HepG2 (cell line): ENCODE results near the gene XPNPEP1. TPM values are rescaled to one million over a fixed set of nuclear protein-coding genes. Genes with fewer than 3 reads are reported as not detected.

Experiments
- ATAC-seq: fragments of 200-7000 bp; cut with Tn5 transposase; 3 replicates; pipeline ENCODE4 v1.9.1; 2020; ENCODE audit warnings: mild to moderate bottlenecking, moderate library complexity
- BruUV-seq: library from RNA; stranded (reverse); fragments of 400-500 nt; replicated peaks from 2 replicates; lab custom pipeline; 2021; lab: Mats Ljungman, UMichigan
- CTCF ChIA-PET: fragments of 300-600 bp; formaldehyde crosslinking; extraction: SDS; loops from one replicate; lab custom pipeline; 2021; ENCODE audit warnings: low total read pairs, inconsistent platforms, low intra/inter-chr PET ratio; lab: Yijun Ruan, JAX
- POLR2A ChIA-PET: fragments of 350-600 bp; sonication (Branson Sonifier 250); formaldehyde crosslinking; loops from one replicate; lab custom pipeline; 2020; ENCODE audit warnings: antibody characterized with exemption, inconsistent platforms; lab: Yijun Ruan, JAX
- DNase-seq: peaks from one replicate; pipeline ENCODE4 v3.0.0-alpha.2; 2015; ENCODE audit warnings: low spot score
- FAIRE-seq: peaks from 3 replicates; lab custom pipeline; 2011; peaks lifted over from hg19 to GRCh38; lab: Jason Lieb, UNC
- H2AFZ ChIP-seq: one replicate; pipeline ENCODE4 v1.6.1; 2011; ENCODE audit warnings: low read length, inconsistent platforms
- H3K27ac ChIP-seq: fragments of 300-600 bp; 3 replicates; pipeline ENCODE4 v1.8.0; 2011; ENCODE audit warnings: mixed run types, mild to moderate bottlenecking, mixed read lengths, low read length, inconsistent platforms; ENCODE audit not compliant: insufficient read depth; ENCODE audit errors: extremely low read length
- H3K27me3 ChIP-seq, 2 experiments: fragments of 200-600 bp in 1 of 2; 2 replicates in 1 of 2; 3 replicates in 1 of 2; pipeline versions ENCODE4 v1.6.0 to v1.8.0; 2011; ENCODE audit warnings: low read length in 2 of 2, mild to moderate bottlenecking in 2 of 2, moderate library complexity in 2 of 2, inconsistent platforms in 1 of 2; ENCODE audit not compliant: insufficient read depth in 2 of 2, control insufficient read depth in 1 of 2
- H3K36me3 ChIP-seq, 2 experiments: fragments of 200-600 bp in 1 of 2; replicated peaks in 1 of 2; 2 replicates in 1 of 2; 3 replicates in 1 of 2; pipeline versions ENCODE4 v1.5.1 to v1.8.0; 2011; ENCODE audit warnings: low read length in 2 of 2, inconsistent platforms in 1 of 2; ENCODE audit not compliant: insufficient read depth in 2 of 2, control insufficient read depth in 1 of 2
- H3K4me1 ChIP-seq: 2 replicates; pipeline ENCODE4 v1.5.1; 2012; ENCODE audit warnings: low read length, inconsistent platforms; ENCODE audit not compliant: insufficient read depth
- H3K4me2 ChIP-seq: 2 replicates; pipeline ENCODE4 v1.6.0; 2011; ENCODE audit warnings: low read depth, low read length, inconsistent platforms
- H3K4me3 ChIP-seq, 3 experiments: fragments of 200-600 bp in 1 of 3; sonication (generic), shearing (Covaris generic) in 1 of 3; replicated peaks in 1 of 3; 2 replicates each; pipeline ENCODE4 v1.5.1; 2011 to 2016; ENCODE audit warnings: low read length in 3 of 3, inconsistent platforms in 2 of 3, low read depth in 2 of 3, mild to moderate bottlenecking in 2 of 3, control low read depth in 1 of 3, mixed read lengths in 1 of 3; ENCODE audit not compliant: insufficient read depth in 1 of 3
- H3K79me2 ChIP-seq: one replicate; pipeline ENCODE4 v1.6.1; 2011; ENCODE audit warnings: low read length, inconsistent platforms; ENCODE audit not compliant: insufficient read depth
- H3K9ac ChIP-seq: 2 replicates; pipeline ENCODE4 v1.6.0; 2011; ENCODE audit warnings: mild to moderate bottlenecking, low read depth, low read length, inconsistent platforms; ENCODE audit not compliant: insufficient read depth
- H3K9me3 ChIP-seq: 2 replicates; pipeline ENCODE4 v1.5.1; 2012; ENCODE audit warnings: mild to moderate bottlenecking, low read length
- H4K20me1 ChIP-seq: 2 replicates; pipeline ENCODE4 v1.6.0; 2011; ENCODE audit warnings: inconsistent platforms, mild to moderate bottlenecking, low read length, moderate library complexity; ENCODE audit not compliant: insufficient read depth
- HMG20B ChIP-seq: conservative IDR thresholded peaks from 2 replicates; pipeline ENCODE4 v1.6.1; 2016; ENCODE audit warnings: missing genetic modification reagents, missing compliant biosample characterization
- MNT ChIP-seq: fragments of 450-650 bp; IDR thresholded peaks from 2 replicates; pipeline ENCODE4 v1.6.1; 2016
- PITX1 ChIP-seq: sonication (generic); formaldehyde crosslinking; IDR thresholded peaks from 2 replicates; pipeline ENCODE4 v1.5.1; 2020; ENCODE audit warnings: mild to moderate bottlenecking, missing genetic modification reagents
- ZBTB20 ChIP-seq: sonication (generic); formaldehyde crosslinking; IDR thresholded peaks from 2 replicates; pipeline ENCODE4 v1.8.1; 2023; ENCODE audit warnings: missing genetic modification reagents, low read depth, mild to moderate bottlenecking, borderline replicate concordance
- ZNF260 ChIP-seq: sonication (generic); formaldehyde crosslinking; IDR thresholded peaks from 2 replicates; pipeline ENCODE4 v1.4.0; 2020; ENCODE audit warnings: missing genetic modification reagents, low read depth, mild to moderate bottlenecking, borderline replicate concordance
- ZNF362 ChIP-seq: sonication (generic); formaldehyde crosslinking; IDR thresholded peaks from 2 replicates; pipeline ENCODE4 v1.4.0; 2020; ENCODE audit warnings: missing genetic modification reagents, mild to moderate bottlenecking, borderline replicate concordance
- ZNF513 ChIP-seq: sonication (generic); formaldehyde crosslinking; conservative IDR thresholded peaks from 2 replicates; pipeline ENCODE4 v1.5.0; 2020; ENCODE audit warnings: missing genetic modification reagents
- WGBS: methylation state at CpG from one replicate; pipeline ENCODE4 v1.1.6; 2017; ENCODE audit warnings: low lambda C conversion rate; 5-methylcytosine and 5-hydroxymethylcytosine counted together
- in situ Hi-C: cut with HindIII; loops from 2 replicates; pipeline ENCODE4 v1.10.0; 2017; ENCODE audit warnings: low pct_unique_long_range_greater_than_20kb; ENCODE audit not compliant: extremely low pct_ligation_motif_present
- intact Hi-C: fragments of 100-400 bp; cut with micrococcal nuclease; formaldehyde crosslinking; loops from one replicate; pipeline ENCODE4 v1.10.0; 2022; ENCODE audit not compliant: unreplicated experiment
- polyA plus RNA-seq, 8 experiments: library from polyadenylated mRNA; depleted of rRNA in 3 of 8; stranded (reverse) in 7 of 8; unstranded in 1 of 8; fragments of >200 nt; fragmentation: Illumina TruSeq in 4 of 8; extraction: Trizol in 4 of 8; gene quantifications; 2 replicates each; pipeline versions ENCODE4 v1.2.1 to v1.2.3, GENCODE V29; 2011 to 2016; ENCODE audit warnings: low read depth in 4 of 8, missing spikeins in 1 of 8, mixed read lengths in 1 of 8; ENCODE audit not compliant: insufficient read depth in 1 of 8
- total RNA-seq, 5 experiments: library from RNA; depleted of rRNA; stranded (reverse); fragments of >200 nt; fragmentation: Illumina TruSeq; extraction: Trizol; gene quantifications; 2 replicates each; pipeline ENCODE4 v1.2.3, GENCODE V29; 2016; ENCODE audit warnings: low read depth in 1 of 5

Gene XPNPEP1
- total and polyA plus RNA-seq, 2 of the 13 experiments (the other 11 are each of a cell fraction or from before 2014, with no cell fraction given): 30.3 to 55.5 TPM

GRCh38 chr10:109933984-109934565 lies 10.8 kb upstream of the XPNPEP1 start:
- Histone ChIP-seq H2AFZ (no peak overlapping the region), H3K4me2 (peak overlapping the region; percentile 13; the same call in 1 of the 2 replicates), H3K9ac (no peak overlapping the region), H3K4me3 (no peak overlapping the region), H3K27me3 (0 out of 5 replicates have a peak, but pooled peaks cover 0 to 3% of the 10 kb centered on the region in 2 experiments), H4K20me1 (no peaks in the 10 kb centered on the region), H3K36me3 (no peaks in the 10 kb centered on the region), H3K4me1 (peaks cover 22% of the 10 kb centered on the region), H3K9me3 (no peaks in the 10 kb centered on the region), H3K79me2 (no peaks in the 10 kb centered on the region), H3K27ac (no peak overlapping the region)
- BruUV-seq: no TSS peak
- DNase-seq (no peak), FAIRE-seq (no peak), ATAC-seq (peak; percentile 86)
- POLR2A ChIA-PET: no interaction called here
- TF ChIP-seq MNT (peak; percentile 64; the same call in 1 of the 2 replicates), ZNF362 (CRISPR knock-in tag) (peak; percentile 57; the same call in 1 of the 2 replicates), PITX1 (CRISPR knock-in tag) (no peak)
- 12% methylated on average over 5 of the region's 5 CpGs for WGBS
- intact Hi-C loops (no loop called here), in situ Hi-C loops (no loop called here)
- CTCF ChIA-PET: no interaction called here

DNA sequence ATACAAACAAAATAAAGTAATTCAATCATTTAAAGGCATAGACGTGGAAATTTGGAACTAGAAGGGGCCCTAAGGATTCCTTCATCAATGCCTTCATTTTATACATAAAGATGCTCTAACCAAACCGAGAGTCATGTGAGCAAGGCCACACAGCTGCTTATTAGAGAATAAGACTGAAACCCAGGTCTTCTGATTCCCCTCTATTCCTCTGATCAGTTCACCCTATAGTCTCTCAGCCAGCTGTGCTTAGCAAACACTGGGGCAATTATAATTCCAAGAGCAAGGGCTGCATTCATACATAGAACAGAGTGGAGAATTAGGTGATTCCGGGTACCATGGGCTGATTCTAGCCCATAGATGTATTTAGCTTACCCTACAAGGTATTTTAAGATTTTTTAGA lies 9.7 kb upstream of the XPNPEP1 start:
- in situ Hi-C loops: no loop called here
- DNase-seq (no peak), FAIRE-seq (no peak), ATAC-seq (no peak)
- Histone ChIP-seq H3K27me3 (0 out of 5 replicates have a peak, but pooled peaks cover 0 to 3% of the 10 kb centered on the region in 2 experiments), H4K20me1 (no peaks in the 10 kb centered on the region), H3K4me1 (peaks cover 28% of the 10 kb centered on the region), H3K27ac (no peak overlapping the region), H3K4me3 (no peak overlapping the region), H2AFZ (no peak overlapping the region), H3K9ac (no peak overlapping the region), H3K36me3 (no peaks in the 10 kb centered on the region), H3K79me2 (no peaks in the 10 kb centered on the region), H3K9me3 (no peaks in the 10 kb centered on the region), H3K4me2 (no peak overlapping the region)
- TF ChIP-seq ZNF260 (CRISPR knock-in tag) (no peak), HMG20B (CRISPR knock-in tag) (no peak), ZNF513 (CRISPR knock-in tag) (no peak), ZBTB20 (CRISPR knock-in tag) (no peak)
- CTCF ChIA-PET: no interaction called here
- POLR2A ChIA-PET: no interaction called here
- 44% methylated on average over 3 of the region's 3 CpGs for WGBS
- intact Hi-C loops: no loop called here
- no TSS peak for BruUV-seq
